ENCODE measurements around the gene C1orf105. TPM values are rescaled to one million over a fixed set of nuclear protein-coding genes. Genes with fewer than 3 reads are reported as not detected.

Gene C1orf105
- total and polyA plus RNA-seq, 7 donors, result 0.18 to 17.3 (median 1.6) TPM; not detected in 1

DNA sequence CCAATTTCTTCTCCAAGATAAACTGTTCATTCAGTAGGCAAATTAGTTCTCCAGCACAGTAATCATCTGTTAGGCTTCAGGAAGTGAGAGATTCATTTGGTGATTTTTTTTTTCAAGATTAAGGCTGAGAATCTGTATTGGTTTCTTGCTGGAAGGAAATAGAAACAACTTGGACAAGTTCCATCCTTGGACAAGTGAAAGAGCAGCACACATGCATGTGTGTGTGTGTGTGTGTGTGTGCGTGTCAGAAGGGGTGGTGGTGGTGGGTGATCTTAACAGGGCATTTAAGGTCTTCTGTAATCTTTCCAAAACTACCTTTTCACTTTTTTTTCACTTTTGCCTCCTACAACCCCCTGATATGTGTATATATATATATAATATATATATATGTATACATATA is 96.6 kb downstream of the C1orf105 start:
- 72 to 77% (median 77%) methylated on average over 1 of the region's 1 CpG for WGBS, 3 donors
- DNase-seq (no peak), ATAC-seq (no peak)
- Histone ChIP-seq H3K36me3 (ENCODE audit: insufficient read depth in 1 of 2, low read depth in 1 of 2) (no peaks in the 10 kb centered on the region), H3K4me1 (no peaks in the 10 kb centered on the region), H3K4me3 (no peak overlapping the region), H3K27me3 (ENCODE audit: insufficient read depth in 3 of 3, low read length in 2 of 3) (no peaks in the 10 kb centered on the region), H3K9me3 (no peaks in the 10 kb centered on the region), H3K27ac (no peak overlapping the region)
- intact Hi-C loops (cut with DNase I), result no loop called here
- TF ChIP-seq CTCF (IDR thresholded peaks at IDR 0.05), result no peak

- no peaks in the 10 kb centered on the region for H3K36me3 ChIP-seq (ENCODE audit: insufficient read depth in 1 of 2, low read depth in 1 of 2)
- intact Hi-C loops (cut with DNase I), result no loop called here
Observed at GRCh38 chr1:172517545-172517944, 97.1 kb downstream of the C1orf105 start.

More at GRCh38 chr1:172517545-172517944, 97.1 kb downstream of the C1orf105 start:
- WGBS, 3 donors, result 83 to 86% (median 84%) methylated on average over 4 of the region's 4 CpGs
- no peaks in the 10 kb centered on the region for H3K4me1 ChIP-seq
- ATAC-seq (no peak), DNase-seq (no peak)
- TF ChIP-seq CTCF (IDR thresholded peaks at IDR 0.05), result no peak
- no peaks in the 10 kb centered on the region for H3K9me3 ChIP-seq
- H3K27ac ChIP-seq, result no peak overlapping the region
- no peak overlapping the region for H3K4me3 ChIP-seq
- H3K27me3 ChIP-seq (ENCODE audit: insufficient read depth in 3 of 3, low read length in 2 of 3), result no peaks in the 10 kb centered on the region

Other genes with a start within 250 kb of the C1orf105 start
- gene PIGC, start 23.4 kb downstream of the C1orf105 start, total RNA-seq, result 10 to 100 TPM; 10.8 to 13.8 (median 12.7) TPM
- gene PIGC, start 23.4 kb downstream of the C1orf105 start, polyA plus RNA-seq, result 10 to 100 TPM; 16.6 to 24.7 (median 22.6) TPM
- gene SUCO, start 112.5 kb downstream of the C1orf105 start, total RNA-seq, result 1 to 10 TPM; 6.2 to 8.2 (median 7.0) TPM
- gene SUCO, start 112.5 kb downstream of the C1orf105 start, polyA plus RNA-seq, result 1 to 10 TPM; 2.6 to 6.9 (median 4.9) TPM
- under 1 TPM in 1 of 4 donors, not detected in 3; 0.17 TPM for gene FASLG, start 238.4 kb downstream of the C1orf105 start, total RNA-seq
- gene FASLG, start 238.4 kb downstream of the C1orf105 start, polyA plus RNA-seq, result not detected

Data from psoas muscle (tissue), 8 donors.